ENCODE measurements around the gene RBM15B. TPM values are rescaled to one million over a fixed set of nuclear protein-coding genes. Genes with fewer than 3 reads are reported as not detected.

Gene RBM15B
- total and polyA plus RNA-seq, 11 donors, result 4.0 to 21.5 (median 15.7) TPM

GRCh38 chr3:51353131-51353530, 38.0 kb upstream of the RBM15B start:
- ATAC-seq (no peak), DNase-seq (no peak)
- no peak overlapping the region for H3K4me3 ChIP-seq
- H3K27me3 ChIP-seq, result no peaks in the 10 kb centered on the region
- H3K27ac ChIP-seq, result no peak overlapping the region
- no peaks in the 10 kb centered on the region for H3K9me3 ChIP-seq
- whole genome bisulfite sequencing, 4 donors, result 83 to 90% (median 87%) methylated on average over 4 of the region's 4 CpGs
- intact Hi-C loops (cut with DNase I), result no loop called here
- H3K36me3 ChIP-seq, result no peaks in the 10 kb centered on the region
- no peak for TF ChIP-seq POLR2A (IDR thresholded peaks at IDR 0.05)
- TF ChIP-seq, protein P1, sequence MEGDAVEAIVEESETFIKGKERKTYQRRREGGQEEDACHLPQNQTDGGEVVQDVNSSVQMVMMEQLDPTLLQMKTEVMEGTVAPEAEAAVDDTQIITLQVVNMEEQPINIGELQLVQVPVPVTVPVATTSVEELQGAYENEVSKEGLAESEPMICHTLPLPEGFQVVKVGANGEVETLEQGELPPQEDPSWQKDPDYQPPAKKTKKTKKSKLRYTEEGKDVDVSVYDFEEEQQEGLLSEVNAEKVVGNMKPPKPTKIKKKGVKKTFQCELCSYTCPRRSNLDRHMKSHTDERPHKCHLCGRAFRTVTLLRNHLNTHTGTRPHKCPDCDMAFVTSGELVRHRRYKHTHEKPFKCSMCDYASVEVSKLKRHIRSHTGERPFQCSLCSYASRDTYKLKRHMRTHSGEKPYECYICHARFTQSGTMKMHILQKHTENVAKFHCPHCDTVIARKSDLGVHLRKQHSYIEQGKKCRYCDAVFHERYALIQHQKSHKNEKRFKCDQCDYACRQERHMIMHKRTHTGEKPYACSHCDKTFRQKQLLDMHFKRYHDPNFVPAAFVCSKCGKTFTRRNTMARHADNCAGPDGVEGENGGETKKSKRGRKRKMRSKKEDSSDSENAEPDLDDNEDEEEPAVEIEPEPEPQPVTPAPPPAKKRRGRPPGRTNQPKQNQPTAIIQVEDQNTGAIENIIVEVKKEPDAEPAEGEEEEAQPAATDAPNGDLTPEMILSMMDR (IDR thresholded peaks at IDR 0.05), result no peak
- H3K4me1 ChIP-seq, result no peaks in the 10 kb centered on the region

DNA sequence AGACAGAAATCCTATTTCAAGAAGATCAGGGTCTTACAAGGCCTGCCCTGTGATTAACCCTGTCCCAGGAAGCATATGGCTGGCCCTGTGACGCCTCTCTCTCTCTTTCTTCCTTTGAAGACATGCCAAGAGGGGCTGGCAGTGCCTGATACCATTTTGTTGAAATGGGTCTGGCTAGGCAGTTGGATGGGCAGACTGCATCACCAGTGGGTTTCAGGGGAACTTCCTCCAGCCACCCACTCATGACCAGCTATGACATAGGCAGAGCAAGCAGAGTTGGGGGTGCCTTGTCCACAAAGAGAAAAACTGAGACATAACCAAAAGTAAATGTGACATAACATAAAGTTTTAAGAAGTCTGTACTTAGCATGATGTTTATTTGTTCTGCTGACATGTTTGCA, 37.4 kb upstream of the RBM15B start:
- no peaks in the 10 kb centered on the region for H3K27me3 ChIP-seq
- DNase-seq (no peak), ATAC-seq (no peak)
- intact Hi-C loops (cut with DNase I), result no loop called here
- no peaks in the 10 kb centered on the region for H3K9me3 ChIP-seq
- no peaks in the 10 kb centered on the region for H3K4me1 ChIP-seq
- H3K36me3 ChIP-seq, result no peaks in the 10 kb centered on the region
- no peak overlapping the region for H3K27ac ChIP-seq
- TF ChIP-seq, protein P1 (IDR thresholded peaks at IDR 0.05), result no peak
- TF ChIP-seq POLR2A (IDR thresholded peaks at IDR 0.05), result no peak
- WGBS, 4 donors, result 65 to 80% (median 70%) methylated on average over 1 of the region's 1 CpG
- no peak overlapping the region for H3K4me3 ChIP-seq

DNA sequence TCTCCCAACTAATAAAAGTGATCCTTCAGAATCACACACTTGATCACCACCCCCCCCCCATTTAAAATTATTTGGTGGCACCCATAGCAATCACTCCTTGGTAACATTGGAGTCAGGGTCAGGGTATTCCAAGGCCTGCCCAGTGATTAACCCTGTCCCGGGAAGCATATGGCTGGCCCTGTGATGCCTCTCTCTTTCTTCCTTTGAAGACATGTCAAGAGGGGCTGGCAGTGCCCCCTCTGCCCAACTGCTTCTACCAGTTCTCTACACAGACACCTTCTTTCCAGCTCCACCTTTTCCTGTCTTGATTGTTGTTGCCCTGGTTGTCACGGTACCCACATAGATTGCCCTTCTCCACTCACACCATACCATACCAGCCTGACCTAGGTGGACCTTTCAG, 36.9 kb upstream of the RBM15B start:
- H3K27ac ChIP-seq, result no peak overlapping the region
- WGBS, 4 donors, result 89 to 91% (median 90%) methylated on average over 2 of the region's 2 CpGs

DNA sequence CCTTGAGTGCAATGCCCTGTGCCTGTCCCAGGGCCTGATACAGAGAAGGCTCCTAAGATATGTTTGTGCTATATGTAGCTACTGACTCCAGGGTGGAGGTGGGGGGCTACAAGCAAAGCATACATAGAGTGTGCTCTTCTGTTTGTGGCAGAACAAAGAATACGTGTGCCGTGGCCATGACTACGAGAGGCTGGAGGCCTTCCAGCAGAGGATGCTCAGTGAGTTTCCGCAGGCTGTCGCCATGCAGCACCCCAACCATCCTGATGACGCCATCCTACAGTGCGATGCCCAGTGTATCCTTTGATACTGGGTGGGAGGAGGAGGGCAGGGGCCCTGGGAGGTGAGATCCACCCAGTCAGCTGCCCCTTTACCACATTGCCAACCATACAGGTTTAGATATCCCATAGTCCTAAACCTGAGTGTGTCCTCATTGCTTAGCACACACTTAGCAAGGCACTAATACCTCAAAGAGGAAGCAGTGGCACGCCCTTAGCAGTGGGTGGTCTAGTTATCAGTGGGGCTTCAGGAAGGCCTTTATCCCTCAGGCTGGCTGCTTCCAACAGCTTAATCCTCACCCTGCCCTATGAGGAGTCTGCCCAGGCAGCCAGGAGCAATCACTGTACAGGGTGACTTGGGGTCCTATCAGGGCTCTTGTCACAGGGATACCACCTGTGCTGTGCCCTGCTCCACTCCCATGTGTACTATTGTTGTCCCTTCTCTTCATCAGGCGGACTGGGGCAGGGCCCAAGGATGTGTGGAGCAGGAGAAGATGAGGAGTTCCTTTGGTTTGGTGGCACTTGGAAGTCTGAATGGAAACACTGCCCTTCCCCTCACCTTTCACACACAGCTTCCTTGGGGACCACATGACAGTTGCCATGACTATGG, 36.1 kb upstream of the RBM15B start:
- intact Hi-C loops (cut with DNase I), result no loop called here
- no peak for DNase-seq
- peak in 1 of 4 donors; percentile 16 for ATAC-seq
- Histone ChIP-seq H3K4me3 (no peak overlapping the region), H3K27ac (no peak overlapping the region), H3K4me1 (no peaks in the 10 kb centered on the region), H3K27me3 (no peaks in the 10 kb centered on the region), H3K36me3 (no peaks in the 10 kb centered on the region), H3K9me3 (no peaks in the 10 kb centered on the region)
- WGBS, 4 donors, result 68 to 90% (median 85%) methylated on average over 5 to 9 of the region's 9 CpGs
- TF ChIP-seq POLR2A (IDR thresholded peaks at IDR 0.05), result no peak
- TF ChIP-seq, protein P1 (IDR thresholded peaks at IDR 0.05), result no peak

More for the DNA sequence above, 36.9 kb upstream of the RBM15B start:
- TF ChIP-seq, protein P1 (IDR thresholded peaks at IDR 0.05), result no peak
- no peak for TF ChIP-seq POLR2A (IDR thresholded peaks at IDR 0.05)
- no peaks in the 10 kb centered on the region for H3K27me3 ChIP-seq
- no peak for ATAC-seq
- intact Hi-C loops (cut with DNase I), result no loop called here
- no peaks in the 10 kb centered on the region for H3K9me3 ChIP-seq
- DNase-seq, result no peak
- H3K4me3 ChIP-seq, result no peak overlapping the region
- H3K36me3 ChIP-seq, result no peaks in the 10 kb centered on the region
- H3K4me1 ChIP-seq, result no peaks in the 10 kb centered on the region

All from heart left ventricle (tissue), 16 donors.